GM12878 (cell line): ENCODE measurements around the gene DARS1. TPM values are rescaled to one million over a fixed set of nuclear protein-coding genes. Genes with fewer than 3 reads are reported as not detected.

Experiments used
- ATAC-seq: fragments of 200-7000 bp; cut with Tn5 transposase; 3 replicates; pipeline ENCODE4 v1.9.1; 2020; ENCODE audit warnings: mild to moderate bottlenecking, moderate library complexity
- BruUV-seq: library from RNA; stranded (reverse); fragments of 400-500 nt; replicated peaks from 2 replicates; lab custom pipeline; 2021; lab: Mats Ljungman, UMichigan
- CTCF ChIA-PET: fragments of 300-600 bp; sonication (Branson Sonifier 250); formaldehyde crosslinking; extraction: SDS; loops from one replicate; lab custom pipeline; 2021; ENCODE audit warnings: inconsistent platforms; lab: Yijun Ruan, JAX
- POLR2A ChIA-PET: fragments of 350-600 bp; formaldehyde crosslinking; extraction: SDS; loops from one replicate; lab custom pipeline; 2021; ENCODE audit warnings: inconsistent platforms; lab: Charles Lee
- RAD21 ChIA-PET: fragments of 300-600 bp; sonication (Branson Sonifier 250); formaldehyde crosslinking; loops from one replicate; lab custom pipeline; 2023; ENCODE audit warnings: antibody characterized with exemption; ENCODE audit not compliant: unreplicated experiment; lab: Charles Lee
- SMC1A ChIA-PET: fragments of 300-600 bp; sonication (Branson Sonifier 250); formaldehyde crosslinking; loops from one replicate; lab custom pipeline; 2023; ENCODE audit not compliant: unreplicated experiment, uncharacterized antibody; lab: Charles Lee
- DNase-seq: peaks from one replicate; pipeline ENCODE4 v3.0.0-alpha.2; 2011; ENCODE audit warnings: low read depth, low spot score
- FAIRE-seq: peaks from 3 replicates; lab custom pipeline; 2011; peaks lifted over from hg19 to GRCh38; lab: Jason Lieb, UNC
- H2AFZ ChIP-seq: 2 replicates; pipeline ENCODE4 v1.6.0; 2011; ENCODE audit warnings: low read depth, low read length, control low read depth; ENCODE audit not compliant: control insufficient read depth
- H3K27ac ChIP-seq: 2 replicates; pipeline ENCODE4 v1.5.1; 2011; ENCODE audit warnings: control low read depth; ENCODE audit not compliant: control insufficient read depth, insufficient read depth
- H3K27me3 ChIP-seq, 2 experiments: replicated peaks in 1 of 2; 2 replicates each; pipeline versions ENCODE4 v1.6.0 to v1.6.1; 2011; ENCODE audit warnings: low read length in 1 of 2; ENCODE audit not compliant: control insufficient read depth in 2 of 2, insufficient read depth in 2 of 2
- H3K36me3 ChIP-seq, 2 experiments: 2 replicates each; pipeline ENCODE4 v1.5.1; 2011; ENCODE audit warnings: low read length in 1 of 2; ENCODE audit not compliant: control insufficient read depth in 2 of 2, insufficient read depth in 2 of 2
- H3K4me1 ChIP-seq: 2 replicates; pipeline ENCODE4 v1.6.1; 2011; ENCODE audit warnings: mild to moderate bottlenecking, low read length, moderate library complexity, mixed read lengths; ENCODE audit not compliant: control insufficient read depth, insufficient read depth
- H3K4me2 ChIP-seq: 2 replicates; pipeline ENCODE4 v1.6.0; 2011; ENCODE audit warnings: control low read depth; ENCODE audit not compliant: control insufficient read depth, insufficient read depth
- H3K4me3 ChIP-seq: fragments of 200-600 bp; sonication (generic); 2 replicates; pipeline ENCODE4 v1.5.1; 2016
- H3K79me2 ChIP-seq: 2 replicates; pipeline ENCODE4 v1.6.0; 2011; ENCODE audit warnings: low read length; ENCODE audit not compliant: control insufficient read depth, insufficient read depth
- H3K9ac ChIP-seq: 2 replicates; pipeline ENCODE4 v1.8.0; 2011; ENCODE audit warnings: low read length, control low read depth, mixed read lengths; ENCODE audit not compliant: control insufficient read depth, insufficient read depth
- H3K9me3 ChIP-seq: replicated peaks from 3 replicates; pipeline ENCODE4 v1.5.1; 2011; ENCODE audit warnings: mild to moderate bottlenecking, low read length; ENCODE audit not compliant: control insufficient read depth, insufficient read depth
- H4K20me1 ChIP-seq: 2 replicates; pipeline ENCODE4 v1.6.0; 2011; ENCODE audit not compliant: control insufficient read depth, insufficient read depth
- ATF2 ChIP-seq: IDR thresholded peaks from 2 replicates; pipeline ENCODE4 v1.6.1; 2012; ENCODE audit warnings: low read length, inconsistent platforms
- EP300 ChIP-seq, 2 experiments: fragments of 150-350 bp in 1 of 2; IDR thresholded peaks; 2 replicates each; pipeline ENCODE4 v1.6.1; 2011 to 2012; ENCODE audit warnings: low read depth in 2 of 2, low read length in 2 of 2, borderline replicate concordance in 1 of 2, improper control_type of control experiment in 1 of 2, inconsistent platforms in 1 of 2; ENCODE audit not compliant: control insufficient read depth in 1 of 2
- ESRRA ChIP-seq: IDR thresholded peaks from 2 replicates; pipeline ENCODE4 v1.6.1; 2012; ENCODE audit warnings: mild to moderate bottlenecking, low read length, improper control_type of control experiment
- HDAC2 ChIP-seq: fragments of 200-600 bp; sonication (generic); IDR thresholded peaks from 2 replicates; pipeline ENCODE4 v1.6.1; 2017
- MEF2A ChIP-seq: IDR thresholded peaks from 2 replicates; pipeline ENCODE4 v1.6.1; 2011; ENCODE audit warnings: low read depth, mild to moderate bottlenecking, low read length, moderate library complexity; ENCODE audit not compliant: insufficient read depth
- NR2F1 ChIP-seq: fragments of 450-650 bp; conservative IDR thresholded peaks from 2 replicates; pipeline ENCODE4 v1.6.1; 2017; ENCODE audit warnings: mild to moderate bottlenecking
- RELB ChIP-seq: fragments of 450-650 bp; IDR thresholded peaks from 2 replicates; pipeline ENCODE4 v1.6.1; 2017; ENCODE audit warnings: low read depth, mild to moderate bottlenecking, moderate library complexity
- TCF7 ChIP-seq: IDR thresholded peaks from 2 replicates; pipeline ENCODE4 v1.6.1; 2014; ENCODE audit warnings: antibody characterized with exemption, borderline replicate concordance
- YY1 ChIP-seq: IDR thresholded peaks from 2 replicates; pipeline ENCODE4 v1.6.1; 2011; ENCODE audit warnings: low read depth, mild to moderate bottlenecking, low read length
- ZNF622 ChIP-seq: fragments of 450-650 bp; IDR thresholded peaks from 2 replicates; pipeline ENCODE4 v1.6.1; 2017; ENCODE audit warnings: mild to moderate bottlenecking, inconsistent platforms
- ZSCAN29 ChIP-seq: fragments of 450-650 bp; IDR thresholded peaks from 2 replicates; pipeline ENCODE4 v1.6.1; 2017; ENCODE audit warnings: mild to moderate bottlenecking, moderate library complexity
- ZZZ3 ChIP-seq: IDR thresholded peaks from 2 replicates; pipeline ENCODE4 v1.6.1; 2011; ENCODE audit warnings: low read depth; ENCODE audit not compliant: control insufficient read depth, insufficient read length
- WGBS: methylation state at CpG from one replicate; pipeline ENCODE4 v1.1.6; 2016; ENCODE audit warnings: low lambda C conversion rate; ENCODE audit not compliant: insufficient replicate concordance, insufficient coverage; ENCODE audit errors: missing lambda C conversion rate; 5-methylcytosine and 5-hydroxymethylcytosine counted together
- in situ Hi-C: fragments of 300-500 bp; cut with MboI; formaldehyde crosslinking; loops from 9 replicates; pipeline ENCODE4 v1.14.3; 2018; ENCODE audit warnings: mixed read lengths
- intact Hi-C: fragments of 100-400 bp; cut with micrococcal nuclease; formaldehyde crosslinking; loops from one replicate; pipeline ENCODE4 v1.14.2; 2022; ENCODE audit not compliant: unreplicated experiment
- polyA plus RNA-seq, 11 experiments: library from polyadenylated mRNA; depleted of rRNA in 4 of 11; unstranded in 6 of 11; stranded (reverse) in 5 of 11; fragments of >200 nt; fragmentation: Nextera tagmentation in 4 of 11; fragmentation: Illumina TruSeq in 1 of 11; extraction: Ambion mirVana in 4 of 11; extraction: Trizol in 1 of 11; gene quantifications; 1 replicate in 1 of 11; 2 replicates in 10 of 11; pipeline versions ENCODE4 v1.2.1 to v1.2.3, GENCODE V29; 2011 to 2016; ENCODE audit warnings: inconsistent platforms in 2 of 11, missing spikeins in 2 of 11, low read depth in 1 of 11
- total RNA-seq, 4 experiments: library from RNA; depleted of rRNA in 3 of 4; stranded (reverse); fragments of >200 nt in 3 of 4; fragmentation: Illumina TruSeq in 1 of 4; extraction: Trizol in 1 of 4; gene quantifications; 2 replicates each; pipeline versions ENCODE4 v1.2.1 to v1.2.3, GENCODE V29; 2013 to 2021
- TF ChIP-seq, protein P1 (sequence below): fragments of 450-650 bp; formaldehyde crosslinking; IDR thresholded peaks from 2 replicates; pipeline ENCODE4 v1.4.0; 2020; ENCODE audit warnings: mild to moderate bottlenecking, moderate library complexity
- TF ChIP-seq, protein P2 (sequence below): fragments of 450-650 bp; formaldehyde crosslinking; IDR thresholded peaks from 2 replicates; pipeline ENCODE4 v1.4.0; 2022; ENCODE audit warnings: mild to moderate bottlenecking, moderate library complexity

DARS1 gene
- total and polyA plus RNA-seq, 10 of the 15 experiments (the other 5 are each of a cell fraction or from before 2014, with no cell fraction given) = 91.0 to 387 (median 137) TPM

GRCh38 chr2:135996304-135996703 lies 10.9 kb upstream of the DARS1 start (continued):
- TF ChIP-seq, protein P1, sequence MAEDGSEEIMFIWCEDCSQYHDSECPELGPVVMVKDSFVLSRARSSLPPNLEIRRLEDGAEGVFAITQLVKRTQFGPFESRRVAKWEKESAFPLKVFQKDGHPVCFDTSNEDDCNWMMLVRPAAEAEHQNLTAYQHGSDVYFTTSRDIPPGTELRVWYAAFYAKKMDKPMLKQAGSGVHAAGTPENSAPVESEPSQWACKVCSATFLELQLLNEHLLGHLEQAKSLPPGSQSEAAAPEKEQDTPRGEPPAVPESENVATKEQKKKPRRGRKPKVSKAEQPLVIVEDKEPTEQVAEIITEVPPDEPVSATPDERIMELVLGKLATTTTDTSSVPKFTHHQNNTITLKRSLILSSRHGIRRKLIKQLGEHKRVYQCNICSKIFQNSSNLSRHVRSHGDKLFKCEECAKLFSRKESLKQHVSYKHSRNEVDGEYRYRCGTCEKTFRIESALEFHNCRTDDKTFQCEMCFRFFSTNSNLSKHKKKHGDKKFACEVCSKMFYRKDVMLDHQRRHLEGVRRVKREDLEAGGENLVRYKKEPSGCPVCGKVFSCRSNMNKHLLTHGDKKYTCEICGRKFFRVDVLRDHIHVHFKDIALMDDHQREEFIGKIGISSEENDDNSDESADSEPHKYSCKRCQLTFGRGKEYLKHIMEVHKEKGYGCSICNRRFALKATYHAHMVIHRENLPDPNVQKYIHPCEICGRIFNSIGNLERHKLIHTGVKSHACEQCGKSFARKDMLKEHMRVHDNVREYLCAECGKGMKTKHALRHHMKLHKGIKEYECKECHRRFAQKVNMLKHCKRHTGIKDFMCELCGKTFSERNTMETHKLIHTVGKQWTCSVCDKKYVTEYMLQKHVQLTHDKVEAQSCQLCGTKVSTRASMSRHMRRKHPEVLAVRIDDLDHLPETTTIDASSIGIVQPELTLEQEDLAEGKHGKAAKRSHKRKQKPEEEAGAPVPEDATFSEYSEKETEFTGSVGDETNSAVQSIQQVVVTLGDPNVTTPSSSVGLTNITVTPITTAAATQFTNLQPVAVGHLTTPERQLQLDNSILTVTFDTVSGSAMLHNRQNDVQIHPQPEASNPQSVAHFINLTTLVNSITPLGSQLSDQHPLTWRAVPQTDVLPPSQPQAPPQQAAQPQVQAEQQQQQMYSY (CRISPR knock-in tag) = no peak
- TF ChIP-seq YY1 (no peak), MEF2A (no peak), NR2F1 (no peak), ATF2 (no peak)

GRCh38 chr2:135994281-135994680 lies 8.9 kb upstream of the DARS1 start:
- no peak overlapping the region for H3K9ac ChIP-seq
- DNase-seq (no peak), ATAC-seq (no peak), FAIRE-seq (no peak)
- no peak overlapping the region for H2AFZ ChIP-seq
- in situ Hi-C loops = no loop called here
- no peak overlapping the region for H3K4me2 ChIP-seq
- H3K36me3 ChIP-seq = no peaks in the 10 kb centered on the region
- no peak overlapping the region for H3K4me3 ChIP-seq
- no peak for TF ChIP-seq EP300 (IDR thresholded peaks at IDR 0.05; ENCODE audit: borderline replicate concordance in 1 of 2, control insufficient read depth in 1 of 2, low read depth in 2 of 2, low read length in 2 of 2)
- TF ChIP-seq, protein P2, sequence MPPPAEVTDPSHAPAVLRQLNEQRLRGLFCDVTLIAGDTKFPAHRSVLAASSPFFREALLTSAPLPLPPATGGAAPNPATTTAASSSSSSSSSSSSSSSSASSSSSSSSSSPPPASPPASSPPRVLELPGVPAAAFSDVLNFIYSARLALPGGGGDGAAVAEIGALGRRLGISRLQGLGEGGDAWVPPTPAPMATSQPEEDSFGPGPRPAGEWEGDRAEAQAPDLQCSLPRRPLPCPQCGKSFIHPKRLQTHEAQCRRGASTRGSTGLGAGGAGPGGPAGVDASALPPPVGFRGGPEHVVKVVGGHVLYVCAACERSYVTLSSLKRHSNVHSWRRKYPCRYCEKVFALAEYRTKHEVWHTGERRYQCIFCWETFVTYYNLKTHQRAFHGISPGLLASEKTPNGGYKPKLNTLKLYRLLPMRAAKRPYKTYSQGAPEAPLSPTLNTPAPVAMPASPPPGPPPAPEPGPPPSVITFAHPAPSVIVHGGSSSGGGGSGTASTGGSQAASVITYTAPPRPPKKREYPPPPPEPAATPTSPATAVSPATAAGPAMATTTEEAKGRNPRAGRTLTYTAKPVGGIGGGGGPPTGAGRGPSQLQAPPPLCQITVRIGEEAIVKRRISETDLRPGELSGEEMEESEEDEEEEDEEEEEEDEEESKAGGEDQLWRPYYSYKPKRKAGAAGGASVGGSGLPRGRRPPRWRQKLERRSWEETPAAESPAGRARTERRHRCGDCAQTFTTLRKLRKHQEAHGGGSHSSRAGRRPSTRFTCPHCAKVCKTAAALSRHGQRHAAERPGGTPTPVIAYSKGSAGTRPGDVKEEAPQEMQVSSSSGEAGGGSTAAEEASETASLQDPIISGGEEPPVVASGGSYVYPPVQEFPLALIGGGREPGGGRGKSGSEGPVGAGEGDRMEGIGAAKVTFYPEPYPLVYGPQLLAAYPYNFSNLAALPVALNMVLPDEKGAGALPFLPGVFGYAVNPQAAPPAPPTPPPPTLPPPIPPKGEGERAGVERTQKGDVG (CRISPR knock-in tag) = no peak
- TF ChIP-seq HDAC2 = no peak
- no peak for TF ChIP-seq ZSCAN29
- TF ChIP-seq ZZZ3 = no peak
- no peak for TF ChIP-seq RELB
- no peak for TF ChIP-seq ESRRA
- TF ChIP-seq ZNF622 = no peak
- TF ChIP-seq TCF7 = no peak
- no TSS peak for BruUV-seq
- H3K27me3 ChIP-seq = no peaks in the 10 kb centered on the region
- no peaks in the 10 kb centered on the region; the same call in 2 of the 3 replicates for H3K9me3 ChIP-seq
- no peaks in the 10 kb centered on the region for H3K79me2 ChIP-seq
- H3K4me1 ChIP-seq = no peaks in the 10 kb centered on the region
- intact Hi-C loops = no loop called here
- ChIA-PET SMC1A (interaction anchor here (0.8 to 1.2 kb wide), 5 partner anchors 14 to 60 kb away, joined by 3 to 7 read pairs (median 3); no protein-coding TSS in a partner anchor), RAD21 (no interaction called here), POLR2A (interaction anchor here (1.2 kb wide), 1 partner anchor 9 kb away, joined by 4 read pairs; the partner anchor contains the start of gene DARS1), CTCF (interaction anchor here (1.1 kb wide), 1 partner anchor 387 kb away, joined by 4 read pairs; no protein-coding TSS in a partner anchor)
- no peaks in the 10 kb centered on the region for H4K20me1 ChIP-seq
- H3K27ac ChIP-seq = no peak overlapping the region
- 98% methylated on average over 3 of the region's 3 CpGs for WGBS
